ENCODE data around the gene RNF225. TPM values are rescaled to one million over a fixed set of nuclear protein-coding genes. Genes with fewer than 3 reads are reported as not detected.

RNF225 gene
- total RNA-seq, 1 donor, result under 0.01 TPM

- no peak for TF ChIP-seq CTCF (IDR thresholded peaks at IDR 0.05; ENCODE audit: insufficient read depth, low read depth, low read length)
- no peak for DNase-seq (ENCODE audit: low read depth)
- no peak overlapping the region for H3K4me3 ChIP-seq (ENCODE audit: low read depth, low read length)
Observed at GRCh38 chr19:58379246-58379645, 16.2 kb upstream of the RNF225 start.

GRCh38 chr19:58380037-58380661 is 15.3 kb upstream of the RNF225 start:
- no peak for TF ChIP-seq CTCF (IDR thresholded peaks at IDR 0.05; ENCODE audit: insufficient read depth, low read depth, low read length)
- peak overlapping the region; percentile 84 for H3K4me3 ChIP-seq (ENCODE audit: low read depth, low read length)

GRCh38 chr19:58380662-58381459 is 14.6 kb upstream of the RNF225 start, which contains the start of gene ZNF837:
ZNF837 (minus strand) TSS chr19:58381030; CDS start chr19:58369332, 11,698 bp downstream.
- H3K4me3 ChIP-seq (ENCODE audit: low read depth, low read length), result peak within 1 kb of the TSS; percentile 84
- peak; percentile 100 for DNase-seq (ENCODE audit: low read depth)
- no peak for TF ChIP-seq CTCF (IDR thresholded peaks at IDR 0.05; ENCODE audit: insufficient read depth, low read depth, low read length)

More at GRCh38 chr19:58380037-58380661, 15.3 kb upstream of the RNF225 start:
- no peak for DNase-seq (ENCODE audit: low read depth)

GRCh38 chr19:58381460-58382212 is 13.8 kb upstream of the RNF225 start:
- no peak for DNase-seq (ENCODE audit: low read depth)
- no peak for TF ChIP-seq CTCF (IDR thresholded peaks at IDR 0.05; ENCODE audit: insufficient read depth, low read depth, low read length)
- peak overlapping the region; percentile 84 for H3K4me3 ChIP-seq (ENCODE audit: low read depth, low read length)

GRCh38 chr19:58382997-58383603 is 12.4 kb upstream of the RNF225 start:
- TF ChIP-seq CTCF (IDR thresholded peaks at IDR 0.05; ENCODE audit: insufficient read depth, low read depth, low read length), result no peak
- H3K4me3 ChIP-seq (ENCODE audit: low read depth, low read length), result no peak overlapping the region

GRCh38 chr19:58385313-58385890 is 10.1 kb upstream of the RNF225 start:
- peak overlapping the region; percentile 84 for H3K4me3 ChIP-seq (ENCODE audit: low read depth, low read length)
- no peak for TF ChIP-seq CTCF (IDR thresholded peaks at IDR 0.05; ENCODE audit: insufficient read depth, low read depth, low read length)
- no peak for DNase-seq (ENCODE audit: low read depth)

More at GRCh38 chr19:58382997-58383603, 12.4 kb upstream of the RNF225 start:
- no peak for DNase-seq (ENCODE audit: low read depth)
